Upper lobe of left lung (tissue), 6 donors: ENCODE results near the gene CLCNKB. TPM values are rescaled to one million over a fixed set of nuclear protein-coding genes. Genes with fewer than 3 reads are reported as not detected.
"Not testable (repeated sequence)": the region's sequence is repeated elsewhere in the genome, so short reads cannot be mapped to it uniquely, and the experiment has no call there.

Experiments used
- ATAC-seq, 2 donors: fragments of 200-7000 bp; cut with Tn5 transposase; one replicate each; pipeline ENCODE4 v1.9.1; 2022; ENCODE audit warnings: mild to moderate bottlenecking in 2 of 2, moderate library complexity in 2 of 2; ENCODE audit not compliant: low FRiP score in 2 of 2
- DNase-seq, 2 donors: peaks; one replicate each; pipeline ENCODE4 v3.0.0-alpha.2; 2019 to 2020
- H3K27ac ChIP-seq, 4 donors: fragments of 200-600 bp; sonication (generic); one replicate each; pipeline ENCODE4 v1.5.1; 2016 to 2019
- H3K27me3 ChIP-seq, 4 donors: fragments of 200-600 bp; sonication (generic); one replicate each; pipeline ENCODE4 v1.5.1; 2017 to 2019
- H3K36me3 ChIP-seq, 4 donors: fragments of 200-600 bp; sonication (generic); one replicate each; pipeline ENCODE4 v1.5.1; 2016 to 2019
- H3K4me1 ChIP-seq, 4 donors: fragments of 200-600 bp; sonication (generic); one replicate each; pipeline ENCODE4 v1.5.1; 2018 to 2019
- H3K4me3 ChIP-seq, 4 donors: fragments of 200-600 bp; sonication (generic); one replicate each; pipeline ENCODE4 v1.5.1; 2017 to 2019; ENCODE audit warnings: mild to moderate bottlenecking in 2 of 4, moderate library complexity in 1 of 4
- H3K9me3 ChIP-seq, 4 donors: fragments of 200-600 bp; sonication (generic); one replicate each; pipeline ENCODE4 v1.5.1; 2018 to 2019
- EP300 ChIP-seq, 4 donors: sonication (generic); formaldehyde crosslinking; IDR thresholded peaks; one replicate each; pipeline ENCODE4 v1.5.1; 2017; ENCODE audit warnings: antibody characterized with exemption in 4 of 4, control low read depth in 2 of 4
- POLR2A ChIP-seq, 4 donors: fragments of 450-650 bp; IDR thresholded peaks; one replicate each; pipeline ENCODE4 v1.5.1; 2016 to 2017; ENCODE audit warnings: antibody characterized with exemption in 4 of 4, mild to moderate bottlenecking in 2 of 4
- POLR2AphosphoS5 ChIP-seq, 2 donors: sonication (generic); formaldehyde crosslinking; IDR thresholded peaks; one replicate each; pipeline ENCODE4 v1.5.1; 2017; ENCODE audit warnings: antibody characterized with exemption in 2 of 2
- WGBS, 2 donors: methylation state at CpG; one replicate each; pipeline ENCODE4 v1.1.5; 2017 to 2018; 5-methylcytosine and 5-hydroxymethylcytosine counted together
- total RNA-seq, 6 donors: library from RNA; depleted of rRNA in 4 of 6; stranded (reverse); fragments of >200 nt in 4 of 6; gene quantifications; one replicate each; pipeline versions ENCODE4 v1.1.0 to v1.2.1, GENCODE V29; 2016 to 2021
- TF ChIP-seq, protein P1 (sequence below), 6 experiments: fragments of 450-650 bp in 4 of 6; fragments of 200-600 bp in 2 of 6; sonication (generic) in 2 of 6; IDR thresholded peaks; one replicate each; pipeline ENCODE4 v1.5.1; 2016 to 2019; ENCODE audit warnings: antibody characterized with exemption in 6 of 6
- donor health status: DM: no; HTN: no; CAD: no; lungs with moderate emphysema.
- donor health status: DM: no; HTN: yes; CAD: no; lungs with severe emphysema.

CLCNKB gene
- total RNA-seq, 6 donors from 2014 or later, result 0.46 to 9.4 (median 0.53) TPM; not detected in 2

DNA sequence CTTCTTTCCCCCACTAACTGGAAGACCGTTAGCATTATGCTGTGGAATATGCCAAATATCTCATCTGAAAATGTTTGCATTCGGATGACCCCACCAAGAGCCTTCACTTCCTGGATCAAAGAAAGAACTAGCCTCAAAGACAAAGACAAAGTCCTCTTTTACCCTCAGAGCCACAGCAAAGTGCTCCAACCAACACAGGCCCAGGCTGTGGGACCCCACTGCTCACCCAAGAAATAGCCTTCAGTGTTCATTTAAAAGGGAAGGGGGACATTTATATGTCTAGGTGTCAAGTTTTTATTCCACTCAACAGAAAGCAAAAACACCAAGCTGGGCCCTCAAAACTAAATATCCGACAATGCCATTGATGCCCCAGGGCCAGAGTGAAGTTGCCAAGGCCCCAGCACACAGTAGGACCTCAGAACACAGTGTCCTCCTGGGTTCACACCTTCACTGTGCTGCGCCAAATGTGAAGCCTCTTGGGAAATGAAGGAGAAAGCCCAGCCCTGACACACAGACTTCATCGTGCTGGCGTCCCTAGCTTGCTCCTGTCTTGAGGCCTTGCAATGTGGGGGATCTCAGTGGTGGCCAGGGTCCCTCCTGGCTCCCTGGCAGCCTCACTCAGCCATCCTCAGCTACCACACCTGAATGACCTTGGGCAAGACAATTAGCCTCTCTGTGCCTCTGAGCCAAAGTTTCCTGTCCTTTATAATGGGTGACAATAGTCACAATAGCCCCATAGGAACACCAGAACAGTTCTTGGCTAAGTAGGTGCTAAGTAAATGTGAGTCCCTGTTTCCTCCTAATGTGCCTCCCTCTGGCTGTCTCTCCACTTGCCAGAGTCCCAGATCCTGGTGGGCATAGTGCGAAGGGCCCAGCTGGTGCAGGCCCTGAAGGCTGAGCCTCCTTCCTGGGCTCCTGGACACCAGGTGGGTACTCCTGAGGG, 11.3 kb downstream of the CLCNKB start:
- Histone ChIP-seq H3K27ac (no peak overlapping the region), H3K4me3 (no peak overlapping the region), H3K9me3 (no peaks in the 10 kb centered on the region), H3K36me3 (no peaks in the 10 kb centered on the region), H3K4me1 (peaks cover 0 to 10% (median 4%) of the 10 kb centered on the region in 4 donors), H3K27me3 (no peaks in the 10 kb centered on the region)
- 83 to 88% methylated on average over 4 to 6 of the region's 7 CpGs for WGBS, 2 donors
- ATAC-seq (no peak), DNase-seq (no peak)
- TF ChIP-seq, protein P1, sequence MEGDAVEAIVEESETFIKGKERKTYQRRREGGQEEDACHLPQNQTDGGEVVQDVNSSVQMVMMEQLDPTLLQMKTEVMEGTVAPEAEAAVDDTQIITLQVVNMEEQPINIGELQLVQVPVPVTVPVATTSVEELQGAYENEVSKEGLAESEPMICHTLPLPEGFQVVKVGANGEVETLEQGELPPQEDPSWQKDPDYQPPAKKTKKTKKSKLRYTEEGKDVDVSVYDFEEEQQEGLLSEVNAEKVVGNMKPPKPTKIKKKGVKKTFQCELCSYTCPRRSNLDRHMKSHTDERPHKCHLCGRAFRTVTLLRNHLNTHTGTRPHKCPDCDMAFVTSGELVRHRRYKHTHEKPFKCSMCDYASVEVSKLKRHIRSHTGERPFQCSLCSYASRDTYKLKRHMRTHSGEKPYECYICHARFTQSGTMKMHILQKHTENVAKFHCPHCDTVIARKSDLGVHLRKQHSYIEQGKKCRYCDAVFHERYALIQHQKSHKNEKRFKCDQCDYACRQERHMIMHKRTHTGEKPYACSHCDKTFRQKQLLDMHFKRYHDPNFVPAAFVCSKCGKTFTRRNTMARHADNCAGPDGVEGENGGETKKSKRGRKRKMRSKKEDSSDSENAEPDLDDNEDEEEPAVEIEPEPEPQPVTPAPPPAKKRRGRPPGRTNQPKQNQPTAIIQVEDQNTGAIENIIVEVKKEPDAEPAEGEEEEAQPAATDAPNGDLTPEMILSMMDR (IDR thresholded peaks at IDR 0.05), result no peak
- TF ChIP-seq POLR2A (IDR thresholded peaks at IDR 0.05) (no peak), EP300 (IDR thresholded peaks at IDR 0.05) (no peak), POLR2AphosphoS5 (IDR thresholded peaks at IDR 0.05) (no peak)

- peaks cover 0 to 10% (median 4%) of the 10 kb centered on the region in 4 donors for H3K4me1 ChIP-seq
- no peak overlapping the region for H3K4me3 ChIP-seq
- 38 to 73% methylated on average over 4 to 18 of the region's 18 CpGs for WGBS, 2 donors
- no peaks in the 10 kb centered on the region for H3K36me3 ChIP-seq
- ATAC-seq (peak; percentile 82 to 88), DNase-seq (peak in 1 of 2 donors; percentile 89)
- H3K27ac ChIP-seq, result no peak overlapping the region
- no peaks in the 10 kb centered on the region for H3K27me3 ChIP-seq
- H3K9me3 ChIP-seq, result no peaks in the 10 kb centered on the region
- TF ChIP-seq EP300 (IDR thresholded peaks at IDR 0.05) (no peak), POLR2AphosphoS5 (IDR thresholded peaks at IDR 0.05) (no peak)
- TF ChIP-seq, protein P1 (IDR thresholded peaks at IDR 0.05), result peak; percentile 90 to 97 (median 93)
These were observed 12.3 kb downstream of the CLCNKB start for GRCh38 chr1:16055613-16056520.

- H3K27ac ChIP-seq, ATAC-seq, H3K4me1 ChIP-seq, H3K4me3 ChIP-seq, H3K27me3 ChIP-seq, DNase-seq, H3K9me3 ChIP-seq, H3K36me3 ChIP-seq: not testable (repeated sequence)
- WGBS, 2 donors, result 68 to 78% methylated on average over 1 to 3 of the region's 4 CpGs
These were observed 12.9 kb downstream of the CLCNKB start for GRCh38 chr1:16056521-16056912.

DNA sequence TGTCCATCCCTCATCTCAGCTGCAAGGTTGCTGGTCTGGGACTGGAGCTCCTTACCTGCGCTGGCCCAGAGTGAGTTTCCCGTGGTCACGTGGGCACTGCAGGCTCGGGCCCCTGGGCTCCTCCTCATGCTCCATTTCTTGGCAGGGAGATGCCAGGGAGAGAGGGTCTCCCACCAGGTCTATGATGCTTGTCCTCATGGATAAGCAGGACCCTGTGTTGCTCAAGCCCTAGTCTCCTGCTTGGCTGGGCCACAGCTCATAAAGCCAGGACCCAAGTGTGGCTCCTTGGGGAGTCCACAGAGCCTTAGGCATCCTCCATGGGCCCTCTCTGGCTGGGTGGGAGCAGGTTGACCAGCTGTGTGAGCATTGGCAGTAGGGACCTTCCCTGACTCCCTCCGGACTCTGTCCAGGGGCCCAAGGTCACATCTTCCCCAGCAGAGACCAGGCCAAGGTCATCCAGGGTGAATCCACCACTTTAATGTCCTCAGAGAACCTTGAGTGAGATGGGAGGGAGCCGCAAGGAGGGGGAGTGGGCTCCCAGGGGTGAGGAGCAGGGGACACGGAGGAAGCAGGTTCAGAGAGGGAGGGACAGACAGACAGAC, 13.8 kb downstream of the CLCNKB start:
- not testable (repeated sequence) for H3K27me3 ChIP-seq, H3K9me3 ChIP-seq, DNase-seq, H3K4me1 ChIP-seq, H3K27ac ChIP-seq, ATAC-seq, H3K36me3 ChIP-seq, H3K4me3 ChIP-seq
- WGBS, 2 donors, result 76 to 84% methylated on average over 7 of the region's 7 CpGs

DNA sequence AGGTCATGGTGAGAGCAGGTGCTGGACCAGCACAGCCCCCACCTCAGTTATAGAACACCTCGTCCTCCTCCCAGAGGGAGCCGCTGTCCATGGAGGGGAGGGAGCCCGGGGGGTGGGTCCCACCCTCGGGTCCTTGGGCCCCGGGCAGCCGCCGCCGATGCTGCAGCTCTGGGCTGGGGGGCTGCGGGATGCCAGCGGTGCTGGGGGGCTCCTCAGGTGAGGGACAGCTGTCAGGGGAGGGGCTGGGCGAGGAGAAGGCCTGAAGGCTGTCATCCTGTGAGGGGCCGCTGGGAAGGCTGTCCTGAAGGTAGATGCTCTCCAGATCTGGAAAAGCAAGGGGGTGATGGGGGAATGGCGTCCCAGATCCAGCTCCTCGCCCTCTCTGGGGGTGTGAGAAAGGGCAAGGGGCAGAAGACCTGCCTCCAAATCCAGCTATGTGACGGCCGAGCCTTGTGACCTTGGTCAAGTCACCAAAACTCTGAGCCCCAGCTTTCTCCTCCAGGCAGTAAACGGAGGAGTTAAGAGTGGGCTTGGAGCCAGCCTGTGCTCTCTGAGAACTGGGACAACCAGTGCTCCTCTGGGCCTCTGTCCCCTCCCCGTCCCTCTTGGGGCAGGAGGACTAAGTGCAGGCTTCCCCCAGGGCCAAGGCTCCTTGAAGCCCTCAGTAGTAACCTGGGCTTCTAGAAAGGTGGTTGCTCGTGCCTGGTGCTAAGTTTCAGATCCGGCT, 15.0 kb downstream of the CLCNKB start:
- H3K4me1 ChIP-seq, ATAC-seq: not testable (repeated sequence)
- WGBS, 2 donors, result 76% methylated on average over 10 of the region's 20 CpGs; no CpG with 5 or more reads in 1 of the 2 donors

More for the DNA sequence above, 15.0 kb downstream of the CLCNKB start:
- DNase-seq, H3K27ac ChIP-seq, H3K4me3 ChIP-seq, H3K27me3 ChIP-seq, H3K9me3 ChIP-seq, H3K36me3 ChIP-seq: not testable (repeated sequence)
